ENCODE results near the gene ZNF750.

The ZNF750 gene

GRCh38 chr17:82865774-82866395 lies 26.1 kb upstream of the ZNF750 start:
- Histone ChIP-seq H3K36me3 (ENCODE audit: control insufficient read depth in 2 of 2, insufficient read depth in 2 of 2, low read length in 2 of 2) (peaks cover 3 to 4% of the 10 kb centered on the region in 2 donors), H3K27me3 (ENCODE audit: control insufficient read depth in 2 of 2, insufficient read depth in 2 of 2, low read length in 2 of 2) (no peaks in the 10 kb centered on the region), H3K27ac (ENCODE audit: low read depth in 2 of 2, low read length in 2 of 2) (peak overlapping the region in 1 of 2 donors; percentile 23), H3K9ac (ENCODE audit: low read depth in 1 of 2, low read length in 2 of 2) (no peak overlapping the region), H3K4me3 (ENCODE audit: low read length in 2 of 2) (no peak overlapping the region), H3K9me3 (ENCODE audit: control insufficient read depth in 2 of 2, low read length in 2 of 2) (no peaks in the 10 kb centered on the region), H3K4me1 (ENCODE audit: control insufficient read depth in 2 of 2, insufficient read depth in 2 of 2, low read length in 2 of 2) (peaks cover 12 to 19% of the 10 kb centered on the region in 2 donors)

- Histone ChIP-seq H3K4me1 (ENCODE audit: control insufficient read depth in 2 of 2, insufficient read depth in 2 of 2, low read length in 2 of 2) (peaks cover 12 to 19% of the 10 kb centered on the region in 2 donors), H3K9me3 (ENCODE audit: control insufficient read depth in 2 of 2, low read length in 2 of 2) (no peaks in the 10 kb centered on the region), H3K9ac (ENCODE audit: low read depth in 1 of 2, low read length in 2 of 2) (no peak overlapping the region), H3K36me3 (ENCODE audit: control insufficient read depth in 2 of 2, insufficient read depth in 2 of 2, low read length in 2 of 2) (peaks cover 0 to 2% of the 10 kb centered on the region in 2 donors), H3K27me3 (ENCODE audit: control insufficient read depth in 2 of 2, insufficient read depth in 2 of 2, low read length in 2 of 2) (no peaks in the 10 kb centered on the region), H3K27ac (ENCODE audit: low read depth in 2 of 2, low read length in 2 of 2) (peak overlapping the region in 1 of 2 donors; percentile 16), H3K4me3 (ENCODE audit: low read length in 2 of 2) (no peak overlapping the region)
These were observed 25.5 kb upstream of the ZNF750 start for GRCh38 chr17:82865274-82865673.

GRCh38 chr17:82864713-82865248 lies 25.0 kb upstream of the ZNF750 start:
- Histone ChIP-seq H3K27me3 (ENCODE audit: control insufficient read depth in 2 of 2, insufficient read depth in 2 of 2, low read length in 2 of 2) (no peaks in the 10 kb centered on the region), H3K36me3 (ENCODE audit: control insufficient read depth in 2 of 2, insufficient read depth in 2 of 2, low read length in 2 of 2) (no peaks in the 10 kb centered on the region), H3K4me1 (ENCODE audit: control insufficient read depth in 2 of 2, insufficient read depth in 2 of 2, low read length in 2 of 2) (peaks cover 12 to 19% of the 10 kb centered on the region in 2 donors), H3K4me3 (ENCODE audit: low read length in 2 of 2) (no peak overlapping the region), H3K9ac (ENCODE audit: low read depth in 1 of 2, low read length in 2 of 2) (peak overlapping the region in 1 of 2 donors; percentile 24), H3K27ac (ENCODE audit: low read depth in 2 of 2, low read length in 2 of 2) (peak overlapping the region; percentile 59 to 82), H3K9me3 (ENCODE audit: control insufficient read depth in 2 of 2, low read length in 2 of 2) (no peaks in the 10 kb centered on the region)

GRCh38 chr17:82863941-82864712 lies 24.3 kb upstream of the ZNF750 start:
- Histone ChIP-seq H3K27ac (ENCODE audit: low read depth in 2 of 2, low read length in 2 of 2) (peak overlapping the region; percentile 59 to 82), H3K4me3 (ENCODE audit: low read length in 2 of 2) (no peak overlapping the region)

GRCh38 chr17:82863383-82863940 lies 23.6 kb upstream of the ZNF750 start:
- Histone ChIP-seq H3K27me3 (ENCODE audit: control insufficient read depth in 2 of 2, insufficient read depth in 2 of 2, low read length in 2 of 2) (no peaks in the 10 kb centered on the region), H3K4me3 (ENCODE audit: low read length in 2 of 2) (peak overlapping the region in 1 of 2 donors; percentile 26), H3K9me3 (ENCODE audit: control insufficient read depth in 2 of 2, low read length in 2 of 2) (no peaks in the 10 kb centered on the region), H3K9ac (ENCODE audit: low read depth in 1 of 2, low read length in 2 of 2) (no peak overlapping the region), H3K27ac (ENCODE audit: low read depth in 2 of 2, low read length in 2 of 2) (peak overlapping the region; percentile 40 to 82), H3K36me3 (ENCODE audit: control insufficient read depth in 2 of 2, insufficient read depth in 2 of 2, low read length in 2 of 2) (no peaks in the 10 kb centered on the region), H3K4me1 (ENCODE audit: control insufficient read depth in 2 of 2, insufficient read depth in 2 of 2, low read length in 2 of 2) (peaks cover 12 to 22% of the 10 kb centered on the region in 2 donors)

More at GRCh38 chr17:82863941-82864712, 24.3 kb upstream of the ZNF750 start:
- H3K4me1 ChIP-seq (ENCODE audit: control insufficient read depth in 2 of 2, insufficient read depth in 2 of 2, low read length in 2 of 2): peaks cover 12 to 22% of the 10 kb centered on the region in 2 donors
- H3K9me3 ChIP-seq (ENCODE audit: control insufficient read depth in 2 of 2, low read length in 2 of 2): no peaks in the 10 kb centered on the region
- peak overlapping the region in 1 of 2 donors; percentile 24 for H3K9ac ChIP-seq (ENCODE audit: low read depth in 1 of 2, low read length in 2 of 2)
- H3K27me3 ChIP-seq (ENCODE audit: control insufficient read depth in 2 of 2, insufficient read depth in 2 of 2, low read length in 2 of 2): no peaks in the 10 kb centered on the region
- no peaks in the 10 kb centered on the region for H3K36me3 ChIP-seq (ENCODE audit: control insufficient read depth in 2 of 2, insufficient read depth in 2 of 2, low read length in 2 of 2)

GRCh38 chr17:82862737-82863382 lies 23.0 kb upstream of the ZNF750 start:
- Histone ChIP-seq H3K4me3 (ENCODE audit: low read length in 2 of 2) (no peak overlapping the region), H3K9me3 (ENCODE audit: control insufficient read depth in 2 of 2, low read length in 2 of 2) (no peaks in the 10 kb centered on the region), H3K27me3 (ENCODE audit: control insufficient read depth in 2 of 2, insufficient read depth in 2 of 2, low read length in 2 of 2) (no peaks in the 10 kb centered on the region), H3K9ac (ENCODE audit: low read depth in 1 of 2, low read length in 2 of 2) (no peak overlapping the region), H3K4me1 (ENCODE audit: control insufficient read depth in 2 of 2, insufficient read depth in 2 of 2, low read length in 2 of 2) (peaks cover 12 to 22% of the 10 kb centered on the region in 2 donors), H3K36me3 (ENCODE audit: control insufficient read depth in 2 of 2, insufficient read depth in 2 of 2, low read length in 2 of 2) (no peaks in the 10 kb centered on the region), H3K27ac (ENCODE audit: low read depth in 2 of 2, low read length in 2 of 2) (peak overlapping the region in 1 of 2 donors; percentile 82)

GRCh38 chr17:82862191-82862590 lies 22.4 kb upstream of the ZNF750 start:
- H3K36me3 ChIP-seq (ENCODE audit: control insufficient read depth in 2 of 2, insufficient read depth in 2 of 2, low read length in 2 of 2): no peaks in the 10 kb centered on the region
- H3K27me3 ChIP-seq (ENCODE audit: control insufficient read depth in 2 of 2, insufficient read depth in 2 of 2, low read length in 2 of 2): no peaks in the 10 kb centered on the region
- H3K9me3 ChIP-seq (ENCODE audit: control insufficient read depth in 2 of 2, low read length in 2 of 2): no peaks in the 10 kb centered on the region
- H3K27ac ChIP-seq (ENCODE audit: low read depth in 2 of 2, low read length in 2 of 2): no peak overlapping the region
- H3K4me3 ChIP-seq (ENCODE audit: low read length in 2 of 2): no peak overlapping the region
- peaks cover 12 to 22% of the 10 kb centered on the region in 2 donors for H3K4me1 ChIP-seq (ENCODE audit: control insufficient read depth in 2 of 2, insufficient read depth in 2 of 2, low read length in 2 of 2)
- H3K9ac ChIP-seq (ENCODE audit: low read depth in 1 of 2, low read length in 2 of 2): no peak overlapping the region

GRCh38 chr17:82861393-82861775 lies 21.6 kb upstream of the ZNF750 start:
- no peaks in the 10 kb centered on the region for H3K36me3 ChIP-seq (ENCODE audit: control insufficient read depth in 2 of 2, insufficient read depth in 2 of 2, low read length in 2 of 2)
- H3K4me3 ChIP-seq (ENCODE audit: low read length in 2 of 2): no peak overlapping the region
- H3K27ac ChIP-seq (ENCODE audit: low read depth in 2 of 2, low read length in 2 of 2): no peak overlapping the region
- H3K4me1 ChIP-seq (ENCODE audit: control insufficient read depth in 2 of 2, insufficient read depth in 2 of 2, low read length in 2 of 2): peaks cover 12 to 22% of the 10 kb centered on the region in 2 donors
- H3K9ac ChIP-seq (ENCODE audit: low read depth in 1 of 2, low read length in 2 of 2): no peak overlapping the region
- no peaks in the 10 kb centered on the region for H3K27me3 ChIP-seq (ENCODE audit: control insufficient read depth in 2 of 2, insufficient read depth in 2 of 2, low read length in 2 of 2)
- H3K9me3 ChIP-seq (ENCODE audit: control insufficient read depth in 2 of 2, low read length in 2 of 2): no peaks in the 10 kb centered on the region

GRCh38 chr17:82860606-82861392 lies 21.0 kb upstream of the ZNF750 start:
- no peak overlapping the region for H3K4me3 ChIP-seq (ENCODE audit: low read length in 2 of 2)
- no peaks in the 10 kb centered on the region for H3K27me3 ChIP-seq (ENCODE audit: control insufficient read depth in 2 of 2, insufficient read depth in 2 of 2, low read length in 2 of 2)
- peaks cover 12 to 22% of the 10 kb centered on the region in 2 donors for H3K4me1 ChIP-seq (ENCODE audit: control insufficient read depth in 2 of 2, insufficient read depth in 2 of 2, low read length in 2 of 2)
- no peaks in the 10 kb centered on the region for H3K9me3 ChIP-seq (ENCODE audit: control insufficient read depth in 2 of 2, low read length in 2 of 2)
- peak overlapping the region in 1 of 2 donors; percentile 39 for H3K27ac ChIP-seq (ENCODE audit: low read depth in 2 of 2, low read length in 2 of 2)
- no peak overlapping the region for H3K9ac ChIP-seq (ENCODE audit: low read depth in 1 of 2, low read length in 2 of 2)
- no peaks in the 10 kb centered on the region for H3K36me3 ChIP-seq (ENCODE audit: control insufficient read depth in 2 of 2, insufficient read depth in 2 of 2, low read length in 2 of 2)
